Progenitor cell of endocrine pancreas (in vitro differentiated cells): ENCODE measurements around the gene PARVG. TPM values are rescaled to one million over a fixed set of nuclear protein-coding genes. Genes with fewer than 3 reads are reported as not detected.

Experiments used
- DNase-seq: peaks from one replicate; pipeline ENCODE4 v3.0.0; 2021; ENCODE audit warnings: low spot score; ENCODE audit not compliant: unreplicated experiment
- H3K27ac Mint-ChIP-seq: 2 replicates; pipeline ENCODE4 v1.8.0; 2021; ENCODE audit warnings: mild to moderate bottlenecking, moderate library complexity, mixed read lengths
- H3K27me3 Mint-ChIP-seq: 2 replicates; pipeline ENCODE4 v1.8.0; 2021; ENCODE audit warnings: mixed read lengths
- H3K36me3 Mint-ChIP-seq: 2 replicates; pipeline ENCODE4 v1.8.0; 2022; ENCODE audit warnings: mixed read lengths; ENCODE audit not compliant: insufficient read depth
- H3K4me1 Mint-ChIP-seq: 2 replicates; pipeline ENCODE4 v1.8.0; 2021; ENCODE audit warnings: low read depth, mixed read lengths
- H3K4me3 Mint-ChIP-seq: 2 replicates; pipeline ENCODE4 v1.8.0; 2021; ENCODE audit warnings: low read depth, mild to moderate bottlenecking, moderate library complexity, mixed read lengths
- H3K9me3 Mint-ChIP-seq: 2 replicates; pipeline ENCODE4 v1.8.0; 2021; ENCODE audit warnings: low read depth, mixed read lengths
- total RNA-seq: library from RNA; stranded (reverse); gene quantifications from 2 replicates; pipeline ENCODE4 v1.2.1, GENCODE V29; 2021
- TF ChIP-seq, protein P1 (sequence below): fragments of 200-600 bp; sonication (generic); IDR thresholded peaks from one replicate; pipeline ENCODE4 v1.5.0; 2021; ENCODE audit warnings: antibody characterized with exemption, mild to moderate bottlenecking; ENCODE audit not compliant: unreplicated experiment

PARVG gene
- total RNA-seq, 1 donor from 2014 or later, result not detected

DNA sequence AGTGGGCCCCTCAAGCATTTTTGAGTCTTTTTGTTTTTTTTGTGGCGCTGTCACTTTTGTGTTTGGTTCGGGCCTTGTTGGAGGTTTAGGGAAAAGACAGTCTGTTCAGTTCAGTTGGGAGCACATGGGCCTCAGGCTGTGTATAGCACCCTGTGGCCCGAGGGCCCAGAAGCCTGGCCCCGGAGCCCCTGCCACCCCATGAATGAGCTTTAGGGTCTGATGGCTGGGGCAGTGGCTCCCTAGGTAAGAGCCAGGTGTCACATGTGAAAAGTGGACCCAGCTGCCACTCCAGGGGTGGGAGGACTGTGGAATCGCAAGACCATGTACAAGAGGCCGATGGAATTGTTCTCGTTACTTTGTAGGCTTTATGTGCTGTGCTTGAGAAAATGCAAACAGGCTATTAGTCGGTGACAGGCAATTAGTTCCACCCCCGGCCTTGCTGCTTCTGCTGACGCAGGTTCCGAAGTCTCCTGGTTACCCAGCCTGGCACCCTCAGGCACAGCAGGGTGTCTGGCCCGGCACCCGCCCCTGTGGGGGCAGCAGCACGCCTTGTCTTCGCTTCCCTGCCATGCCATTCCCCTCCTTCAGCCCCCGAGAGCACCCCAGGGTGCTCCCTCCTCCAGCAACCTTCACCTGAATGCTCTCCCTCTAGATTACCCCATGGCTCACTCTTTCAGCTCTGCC is 38.2 kb upstream of the PARVG start:
- TF ChIP-seq, protein P1, sequence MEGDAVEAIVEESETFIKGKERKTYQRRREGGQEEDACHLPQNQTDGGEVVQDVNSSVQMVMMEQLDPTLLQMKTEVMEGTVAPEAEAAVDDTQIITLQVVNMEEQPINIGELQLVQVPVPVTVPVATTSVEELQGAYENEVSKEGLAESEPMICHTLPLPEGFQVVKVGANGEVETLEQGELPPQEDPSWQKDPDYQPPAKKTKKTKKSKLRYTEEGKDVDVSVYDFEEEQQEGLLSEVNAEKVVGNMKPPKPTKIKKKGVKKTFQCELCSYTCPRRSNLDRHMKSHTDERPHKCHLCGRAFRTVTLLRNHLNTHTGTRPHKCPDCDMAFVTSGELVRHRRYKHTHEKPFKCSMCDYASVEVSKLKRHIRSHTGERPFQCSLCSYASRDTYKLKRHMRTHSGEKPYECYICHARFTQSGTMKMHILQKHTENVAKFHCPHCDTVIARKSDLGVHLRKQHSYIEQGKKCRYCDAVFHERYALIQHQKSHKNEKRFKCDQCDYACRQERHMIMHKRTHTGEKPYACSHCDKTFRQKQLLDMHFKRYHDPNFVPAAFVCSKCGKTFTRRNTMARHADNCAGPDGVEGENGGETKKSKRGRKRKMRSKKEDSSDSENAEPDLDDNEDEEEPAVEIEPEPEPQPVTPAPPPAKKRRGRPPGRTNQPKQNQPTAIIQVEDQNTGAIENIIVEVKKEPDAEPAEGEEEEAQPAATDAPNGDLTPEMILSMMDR, result no peak
- peaks cover 5% of the 10 kb centered on the region for H3K4me1 Mint-ChIP-seq
- peaks cover 2% of the 10 kb centered on the region for H3K36me3 Mint-ChIP-seq
- H3K4me3 Mint-ChIP-seq, result no peak overlapping the region
- H3K27ac Mint-ChIP-seq, result no peak overlapping the region
- no peak for DNase-seq
- H3K27me3 Mint-ChIP-seq, result peaks cover 22% of the 10 kb centered on the region
- no peaks in the 10 kb centered on the region for H3K9me3 Mint-ChIP-seq

DNA sequence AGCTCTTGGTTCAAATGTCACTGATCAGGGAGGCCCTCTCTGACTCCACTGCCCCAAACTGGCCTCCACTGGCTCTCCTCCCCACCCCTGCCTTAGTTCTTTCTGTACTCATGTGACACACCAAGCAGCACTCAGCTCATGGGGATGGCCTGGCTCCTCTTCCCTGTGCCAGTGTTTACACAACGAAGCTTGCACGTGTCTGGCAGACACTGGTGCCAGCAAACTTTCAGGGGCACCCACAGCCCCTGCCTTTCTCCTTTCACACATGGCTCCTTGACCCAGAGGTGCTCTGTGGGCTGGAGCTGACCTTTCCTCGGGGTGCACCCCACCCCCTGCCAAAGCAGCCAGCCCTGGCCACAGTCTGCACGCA is 37.6 kb upstream of the PARVG start:
- H3K27ac Mint-ChIP-seq, result no peak overlapping the region
- H3K36me3 Mint-ChIP-seq, result no peaks in the 10 kb centered on the region
- no peak for DNase-seq
- TF ChIP-seq, protein P1, result no peak
- peaks cover 27% of the 10 kb centered on the region for H3K27me3 Mint-ChIP-seq
- no peak overlapping the region for H3K4me3 Mint-ChIP-seq
- no peaks in the 10 kb centered on the region for H3K9me3 Mint-ChIP-seq
- H3K4me1 Mint-ChIP-seq, result peaks cover 7% of the 10 kb centered on the region

GRCh38 chr22:44143579-44143978 is 37.1 kb upstream of the PARVG start:
- TF ChIP-seq, protein P1, result no peak
- no peak overlapping the region for H3K27ac Mint-ChIP-seq
- H3K36me3 Mint-ChIP-seq, result no peaks in the 10 kb centered on the region
- H3K27me3 Mint-ChIP-seq, result peaks cover 32% of the 10 kb centered on the region
- no peak for DNase-seq
- H3K4me3 Mint-ChIP-seq, result no peak overlapping the region
- H3K9me3 Mint-ChIP-seq, result no peaks in the 10 kb centered on the region
- peaks cover 8% of the 10 kb centered on the region for H3K4me1 Mint-ChIP-seq

DNA sequence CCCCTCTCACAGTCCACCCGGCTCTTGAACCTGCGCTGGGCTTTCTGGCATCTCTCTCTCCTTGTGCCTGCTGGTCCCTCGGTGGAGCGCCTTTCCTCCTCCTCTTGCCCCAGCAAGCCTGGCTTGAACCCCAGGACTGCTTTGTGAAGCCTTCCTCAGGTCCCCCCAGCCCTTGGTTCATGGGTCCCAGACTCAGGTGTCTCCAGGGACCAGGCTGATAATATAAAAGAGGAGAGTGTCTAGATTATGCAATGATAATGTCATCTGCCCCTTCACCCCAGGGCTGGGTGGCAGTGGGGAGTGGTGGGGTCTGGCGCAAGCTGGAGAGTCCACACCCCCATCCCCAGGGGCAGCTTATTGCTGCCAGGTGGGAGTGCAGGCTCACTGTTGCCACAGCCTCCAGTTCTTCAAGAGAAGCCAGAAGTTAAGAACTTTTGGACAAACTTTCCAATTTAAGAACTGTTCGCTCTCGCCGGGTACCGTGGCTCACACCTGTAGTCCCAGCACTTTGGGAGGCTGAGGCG is 36.6 kb upstream of the PARVG start:
- H3K9me3 Mint-ChIP-seq, result no peaks in the 10 kb centered on the region
- TF ChIP-seq, protein P1, result no peak
- H3K27ac Mint-ChIP-seq, result no peak overlapping the region
- H3K4me3 Mint-ChIP-seq, result no peak overlapping the region
- H3K27me3 Mint-ChIP-seq, result peaks cover 35% of the 10 kb centered on the region
- peaks cover 8% of the 10 kb centered on the region for H3K4me1 Mint-ChIP-seq
- no peaks in the 10 kb centered on the region for H3K36me3 Mint-ChIP-seq
- DNase-seq, result no peak

DNA sequence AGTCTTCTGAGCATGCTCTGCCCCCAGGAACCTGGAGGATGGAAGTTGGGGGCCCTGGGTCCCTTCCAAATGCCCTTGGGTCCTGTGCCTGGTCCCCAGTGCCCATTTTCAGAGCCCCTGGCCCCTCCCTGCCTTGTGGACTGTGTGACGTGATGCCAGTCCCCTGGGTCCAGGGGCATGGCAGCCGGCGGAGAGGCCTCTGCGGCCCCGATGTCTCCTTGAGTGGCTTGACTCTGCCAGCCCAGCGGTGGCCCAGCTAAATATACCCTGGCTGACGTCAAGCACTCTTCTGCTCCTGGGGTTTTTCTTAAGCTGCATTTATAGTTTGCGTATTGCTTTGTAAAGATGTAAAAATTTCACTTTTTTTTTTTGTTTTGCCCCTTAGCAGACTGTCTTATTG is 35.2 kb upstream of the PARVG start:
- Mint-ChIP-seq H3K4me3 (no peak overlapping the region), H3K27ac (no peak overlapping the region), H3K27me3 (peaks cover 39% of the 10 kb centered on the region), H3K4me1 (peaks cover 3% of the 10 kb centered on the region), H3K9me3 (no peaks in the 10 kb centered on the region), H3K36me3 (no peaks in the 10 kb centered on the region)
- TF ChIP-seq, protein P1, result no peak
- DNase-seq, result no peak
